ENCODE data around the gene NFYC.

DNA sequence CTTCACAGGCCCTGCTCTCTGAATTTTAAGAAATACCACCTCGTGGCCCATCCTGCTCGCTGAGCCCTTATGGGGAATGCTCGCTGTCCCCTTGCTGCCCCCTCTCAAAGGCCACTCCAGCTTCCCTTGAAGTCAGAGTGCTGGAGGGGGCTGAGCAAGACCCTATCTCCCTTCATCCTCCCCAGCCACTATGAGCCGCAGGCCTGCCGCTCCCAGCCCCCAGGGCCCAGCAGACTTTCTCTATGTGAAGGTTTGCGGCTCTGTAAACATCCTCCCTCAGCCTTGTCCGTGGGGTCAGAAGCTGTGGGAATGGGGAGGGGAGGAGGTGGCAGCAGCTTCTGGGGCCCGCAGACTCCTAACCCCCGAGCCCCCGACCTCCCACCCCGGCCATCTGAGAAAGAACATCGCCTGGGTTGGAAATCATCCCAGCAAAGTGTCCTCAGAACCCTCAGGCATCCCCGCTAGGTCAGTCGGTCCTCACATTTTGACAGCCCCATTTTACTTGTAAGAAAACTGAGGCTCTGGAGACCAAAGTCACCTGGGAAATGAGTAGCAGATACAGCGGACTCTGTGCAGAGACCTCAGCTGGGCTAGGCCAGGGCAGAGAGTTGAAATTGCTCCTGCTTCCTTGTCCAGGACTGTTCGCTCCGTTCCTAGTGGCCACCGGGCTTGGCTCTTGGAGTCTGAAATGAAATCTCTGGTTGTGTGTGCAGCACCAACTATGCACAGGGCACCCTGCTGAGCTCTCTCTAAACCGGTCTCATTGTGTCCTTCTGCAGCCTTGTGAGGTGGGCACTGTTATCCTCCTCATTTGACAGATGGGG, 96.4 kb downstream of the NFYC start:
- TF ChIP-seq, protein P1, sequence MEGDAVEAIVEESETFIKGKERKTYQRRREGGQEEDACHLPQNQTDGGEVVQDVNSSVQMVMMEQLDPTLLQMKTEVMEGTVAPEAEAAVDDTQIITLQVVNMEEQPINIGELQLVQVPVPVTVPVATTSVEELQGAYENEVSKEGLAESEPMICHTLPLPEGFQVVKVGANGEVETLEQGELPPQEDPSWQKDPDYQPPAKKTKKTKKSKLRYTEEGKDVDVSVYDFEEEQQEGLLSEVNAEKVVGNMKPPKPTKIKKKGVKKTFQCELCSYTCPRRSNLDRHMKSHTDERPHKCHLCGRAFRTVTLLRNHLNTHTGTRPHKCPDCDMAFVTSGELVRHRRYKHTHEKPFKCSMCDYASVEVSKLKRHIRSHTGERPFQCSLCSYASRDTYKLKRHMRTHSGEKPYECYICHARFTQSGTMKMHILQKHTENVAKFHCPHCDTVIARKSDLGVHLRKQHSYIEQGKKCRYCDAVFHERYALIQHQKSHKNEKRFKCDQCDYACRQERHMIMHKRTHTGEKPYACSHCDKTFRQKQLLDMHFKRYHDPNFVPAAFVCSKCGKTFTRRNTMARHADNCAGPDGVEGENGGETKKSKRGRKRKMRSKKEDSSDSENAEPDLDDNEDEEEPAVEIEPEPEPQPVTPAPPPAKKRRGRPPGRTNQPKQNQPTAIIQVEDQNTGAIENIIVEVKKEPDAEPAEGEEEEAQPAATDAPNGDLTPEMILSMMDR (IDR thresholded peaks at IDR 0.05): no peak
- no peak for TF ChIP-seq POLR2A (IDR thresholded peaks at IDR 0.05)
